ENCODE results near the gene EFTUD2.

The EFTUD2 gene

DNA sequence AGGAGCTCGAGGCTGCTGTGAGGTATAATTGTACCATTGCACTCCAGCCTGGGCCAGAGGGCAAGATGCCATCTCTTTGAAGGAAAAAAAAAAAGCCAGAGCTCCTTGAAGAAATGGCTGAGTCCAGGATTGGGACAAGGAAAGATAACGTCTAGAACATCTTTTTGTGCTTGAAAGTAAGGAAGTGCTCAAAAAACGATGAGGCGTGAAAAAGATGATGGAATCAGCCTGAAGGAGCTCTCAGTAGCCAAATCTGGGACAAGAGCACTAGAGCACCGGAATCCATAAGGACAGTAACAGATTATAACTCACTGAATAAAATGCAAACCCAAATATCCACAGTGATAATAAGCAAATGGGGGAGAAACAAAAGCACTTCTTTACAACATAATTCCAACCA is 22.1 kb downstream of the EFTUD2 start:
- TF ChIP-seq, protein P1, sequence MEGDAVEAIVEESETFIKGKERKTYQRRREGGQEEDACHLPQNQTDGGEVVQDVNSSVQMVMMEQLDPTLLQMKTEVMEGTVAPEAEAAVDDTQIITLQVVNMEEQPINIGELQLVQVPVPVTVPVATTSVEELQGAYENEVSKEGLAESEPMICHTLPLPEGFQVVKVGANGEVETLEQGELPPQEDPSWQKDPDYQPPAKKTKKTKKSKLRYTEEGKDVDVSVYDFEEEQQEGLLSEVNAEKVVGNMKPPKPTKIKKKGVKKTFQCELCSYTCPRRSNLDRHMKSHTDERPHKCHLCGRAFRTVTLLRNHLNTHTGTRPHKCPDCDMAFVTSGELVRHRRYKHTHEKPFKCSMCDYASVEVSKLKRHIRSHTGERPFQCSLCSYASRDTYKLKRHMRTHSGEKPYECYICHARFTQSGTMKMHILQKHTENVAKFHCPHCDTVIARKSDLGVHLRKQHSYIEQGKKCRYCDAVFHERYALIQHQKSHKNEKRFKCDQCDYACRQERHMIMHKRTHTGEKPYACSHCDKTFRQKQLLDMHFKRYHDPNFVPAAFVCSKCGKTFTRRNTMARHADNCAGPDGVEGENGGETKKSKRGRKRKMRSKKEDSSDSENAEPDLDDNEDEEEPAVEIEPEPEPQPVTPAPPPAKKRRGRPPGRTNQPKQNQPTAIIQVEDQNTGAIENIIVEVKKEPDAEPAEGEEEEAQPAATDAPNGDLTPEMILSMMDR (IDR thresholded peaks at IDR 0.05): no peak
- Histone ChIP-seq H3K36me3 (ENCODE audit: control insufficient read depth, insufficient read depth, low read length) (no peaks in the 10 kb centered on the region), H3K79me2 (no peaks in the 10 kb centered on the region), H3K9ac (no peak overlapping the region), H3K4me1 (no peaks in the 10 kb centered on the region), H3K4me3 (ENCODE audit: low read depth, low read length) (no peak overlapping the region), H3K4me2 (ENCODE audit: low read length) (no peak overlapping the region), H3K9me3 (ENCODE audit: control insufficient read depth, low read length) (no peaks in the 10 kb centered on the region), H3K27ac (no peak overlapping the region), H3K27me3 (ENCODE audit: control insufficient read depth, insufficient read depth, low read length) (no peaks in the 10 kb centered on the region), H2AFZ (no peak overlapping the region)

DNA sequence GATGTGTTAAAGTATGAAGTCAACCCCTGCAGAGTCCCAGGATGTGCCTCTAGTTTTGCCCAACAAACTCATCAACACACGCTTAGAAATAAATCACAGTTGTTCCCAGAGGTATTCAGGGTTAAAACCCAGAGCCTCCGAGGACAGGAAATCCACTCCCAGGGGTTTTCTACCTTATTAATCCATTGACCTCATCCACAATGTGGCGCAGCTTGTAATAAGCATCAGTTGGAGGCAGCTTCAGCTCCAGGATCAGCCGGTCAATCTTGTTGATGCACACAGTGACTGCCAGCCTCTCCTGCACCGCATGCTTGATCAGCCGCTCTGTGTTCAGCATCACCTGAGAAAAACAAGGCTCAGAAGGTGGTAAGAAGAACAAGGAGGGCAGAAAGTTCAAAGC is 23.5 kb downstream of the EFTUD2 start:
- Histone ChIP-seq H3K27ac (no peak overlapping the region), H3K4me2 (ENCODE audit: low read length) (no peak overlapping the region), H3K79me2 (no peaks in the 10 kb centered on the region), H3K9ac (no peak overlapping the region), H3K4me1 (no peaks in the 10 kb centered on the region), H3K27me3 (ENCODE audit: control insufficient read depth, insufficient read depth, low read length) (no peaks in the 10 kb centered on the region), H3K4me3 (ENCODE audit: low read depth, low read length) (no peak overlapping the region), H3K36me3 (ENCODE audit: control insufficient read depth, insufficient read depth, low read length) (no peaks in the 10 kb centered on the region), H3K9me3 (ENCODE audit: control insufficient read depth, low read length) (no peaks in the 10 kb centered on the region), H2AFZ (no peak overlapping the region)
- TF ChIP-seq, protein P1 (IDR thresholded peaks at IDR 0.05): no peak

DNA sequence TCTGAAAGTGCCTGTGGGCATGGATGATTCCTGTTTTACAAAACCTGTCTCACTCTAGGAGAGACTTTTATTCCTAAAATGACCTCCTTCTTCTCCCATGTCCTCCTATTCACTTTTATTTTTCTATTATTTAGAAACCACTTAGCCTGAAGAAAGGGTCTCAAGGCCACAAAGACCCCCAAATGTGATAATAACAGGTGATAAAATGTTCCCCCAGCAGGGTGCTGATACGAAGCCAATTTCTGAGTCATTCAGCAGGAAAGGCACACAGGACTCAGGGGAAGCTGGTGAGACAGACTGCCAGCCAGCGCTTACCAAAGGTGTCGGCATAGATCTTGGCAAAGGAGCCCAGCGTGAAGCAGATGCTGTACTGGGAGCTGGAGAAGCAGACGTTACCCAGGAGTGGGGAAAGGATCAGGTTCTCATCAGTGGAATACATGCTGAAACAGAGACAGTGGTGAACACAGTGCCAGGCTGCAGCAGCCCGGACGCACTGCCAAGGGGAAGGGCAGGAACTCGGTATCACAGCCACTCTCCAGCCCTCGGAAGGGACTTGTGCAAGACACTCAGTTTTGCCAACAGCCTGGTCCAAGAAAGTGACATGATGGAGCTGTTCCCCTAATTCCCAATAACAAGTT is 27.0 kb downstream of the EFTUD2 start:
- H3K27ac ChIP-seq: no peak overlapping the region
- TF ChIP-seq, protein P1 (IDR thresholded peaks at IDR 0.05): no peak
- H3K36me3 ChIP-seq (ENCODE audit: control insufficient read depth, insufficient read depth, low read length): no peaks in the 10 kb centered on the region
- H3K79me2 ChIP-seq: no peaks in the 10 kb centered on the region
- H3K4me3 ChIP-seq (ENCODE audit: low read depth, low read length): no peak overlapping the region
- H3K27me3 ChIP-seq (ENCODE audit: control insufficient read depth, insufficient read depth, low read length): no peaks in the 10 kb centered on the region
- H3K9ac ChIP-seq: no peak overlapping the region
- no peaks in the 10 kb centered on the region for H3K4me1 ChIP-seq
- no peak overlapping the region for H3K4me2 ChIP-seq (ENCODE audit: low read length)
- H3K9me3 ChIP-seq (ENCODE audit: control insufficient read depth, low read length): no peaks in the 10 kb centered on the region
- H2AFZ ChIP-seq: no peak overlapping the region

DNA sequence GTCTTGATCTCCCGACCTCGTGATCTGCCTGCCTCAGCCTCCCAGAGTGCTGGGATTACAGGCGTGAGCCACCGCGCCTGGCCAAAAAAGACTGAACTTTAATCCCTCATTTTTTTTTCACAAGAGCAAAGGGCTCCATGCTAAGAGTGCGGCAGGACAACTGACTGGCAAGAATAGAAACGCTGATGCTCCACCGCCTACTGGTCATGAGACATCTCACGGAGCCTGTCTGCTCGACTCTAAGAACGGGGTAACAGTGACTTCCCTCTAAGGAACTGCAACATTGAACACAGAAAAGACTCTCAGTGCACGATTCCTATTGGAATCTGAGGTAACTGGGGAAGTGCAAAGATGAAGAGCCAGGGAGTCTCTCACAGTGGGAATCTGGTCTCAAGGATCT is 27.7 kb downstream of the EFTUD2 start:
- Histone ChIP-seq H3K27ac (no peak overlapping the region), H3K36me3 (ENCODE audit: control insufficient read depth, insufficient read depth, low read length) (no peaks in the 10 kb centered on the region)

More for the DNA sequence above, 27.7 kb downstream of the EFTUD2 start:
- TF ChIP-seq, protein P1 (IDR thresholded peaks at IDR 0.05): no peak
- Histone ChIP-seq H3K9ac (no peak overlapping the region), H3K4me3 (ENCODE audit: low read depth, low read length) (no peak overlapping the region), H3K27me3 (ENCODE audit: control insufficient read depth, insufficient read depth, low read length) (no peaks in the 10 kb centered on the region), H3K4me1 (no peaks in the 10 kb centered on the region), H3K9me3 (ENCODE audit: control insufficient read depth, low read length) (no peaks in the 10 kb centered on the region), H3K79me2 (no peaks in the 10 kb centered on the region), H3K4me2 (ENCODE audit: low read length) (no peak overlapping the region), H2AFZ (no peak overlapping the region)

Measured in parathyroid adenoma (tissue), 2 donors.